Lung (tissue), 12 donors: ENCODE data around the gene CARD14. TPM values are rescaled to one million over a fixed set of nuclear protein-coding genes. Genes with fewer than 3 reads are reported as not detected.

Source experiments
- ATAC-seq: fragments of 200-7000 bp; cut with Tn5 transposase; one replicate; pipeline ENCODE4 v1.9.1; 2020; ENCODE audit warnings: moderate number of reproducible peaks; ENCODE audit not compliant: insufficient read depth, low FRiP score
- DNase-seq, 3 donors: peaks; one replicate each; pipeline ENCODE4 v3.0.0-alpha.2; 2013 to 2017
- H3K27ac ChIP-seq, 2 donors: one replicate each; pipeline ENCODE4 v1.5.1; 2013; ENCODE audit warnings: mild to moderate bottlenecking in 2 of 2, moderate library complexity in 2 of 2, control low read depth in 1 of 2, inconsistent platforms in 1 of 2, low read depth in 1 of 2, low read length in 1 of 2
- H3K27me3 ChIP-seq, 3 donors: one replicate each; pipeline ENCODE4 v1.5.1; 2013; ENCODE audit warnings: low read length in 2 of 3; ENCODE audit not compliant: control insufficient read depth in 3 of 3, insufficient read depth in 3 of 3
- H3K36me3 ChIP-seq, 4 donors: one replicate each; pipeline ENCODE4 v1.5.1; 2013; ENCODE audit warnings: low read length in 4 of 4, mild to moderate bottlenecking in 1 of 4, moderate library complexity in 1 of 4; ENCODE audit not compliant: control insufficient read depth in 4 of 4, insufficient read depth in 4 of 4
- H3K4me1 ChIP-seq, 5 donors: one replicate each; pipeline ENCODE4 v1.5.1; 2013; ENCODE audit warnings: low read length in 5 of 5, mild to moderate bottlenecking in 2 of 5, moderate library complexity in 1 of 5; ENCODE audit not compliant: control insufficient read depth in 5 of 5, insufficient read depth in 5 of 5
- H3K4me3 ChIP-seq: one replicate; pipeline ENCODE4 v1.5.1; 2013; ENCODE audit warnings: mild to moderate bottlenecking, control low read depth, moderate library complexity
- H3K9ac ChIP-seq, 2 donors: one replicate each; pipeline ENCODE4 v1.5.1; 2013; ENCODE audit warnings: low read length in 2 of 2, control low read depth in 1 of 2; ENCODE audit not compliant: insufficient read depth in 1 of 2
- H3K9me3 ChIP-seq, 4 donors: one replicate each; pipeline ENCODE4 v1.5.1; 2013; ENCODE audit warnings: low read length in 3 of 4, mild to moderate bottlenecking in 1 of 4, moderate library complexity in 1 of 4; ENCODE audit not compliant: control insufficient read depth in 4 of 4, insufficient read depth in 3 of 4
- CTCF ChIP-seq: IDR thresholded peaks from 2 replicates; pipeline ENCODE4 v1.5.1; 2012; ENCODE audit warnings: mild to moderate bottlenecking; ENCODE audit errors: control extremely low read depth, extremely low read depth
- WGBS, 2 donors: extraction: QIAGEN DNeasy Blood & Tissue Kit; methylation state at CpG; one replicate each; pipeline ENCODE4 v1.1.7; 2013; 5-methylcytosine and 5-hydroxymethylcytosine counted together
- polyA plus RNA-seq, 2 donors: library from polyadenylated mRNA; stranded (reverse); fragments of 200-250 nt; gene quantifications; one replicate each; pipeline ENCODE4 v1.2.1, GENCODE V29; 2013
- total RNA-seq, 2 donors: library from RNA; depleted of rRNA in 1 of 2; stranded (reverse); fragments of >200 nt in 1 of 2; gene quantifications; one replicate each; pipeline ENCODE4 v1.2.1, GENCODE V29; 2014 to 2021
- donor health status: control.
- donor health status: control.
- donor health status: Bipolar disorder and iron deficiency.
- donor health status: healthy.
- donor health status: DM: yes; HTN: yes; CAD: no.

Gene CARD14
- total and polyA plus RNA-seq, 4 donors = 0.50 to 1.8 (median 1.2) TPM

- ATAC-seq (no peak), DNase-seq (no peak)
- WGBS, 2 donors = 94 to 95% methylated on average over 22 to 23 of the region's 23 CpGs
- Histone ChIP-seq H3K9ac (no peak overlapping the region), H3K9me3 (no peaks in the 10 kb centered on the region), H3K4me1 (no peaks in the 10 kb centered on the region), H3K36me3 (peaks cover 2 to 39% (median 20%) of the 10 kb centered on the region in 4 donors), H3K27me3 (no peaks in the 10 kb centered on the region), H3K4me3 (no peak overlapping the region), H3K27ac (no peak overlapping the region)
- TF ChIP-seq CTCF = no peak
Measured at GRCh38 chr17:80248001-80248893, 78.4 kb downstream of the CARD14 start.

GRCh38 chr17:80248894-80249710, 79.3 kb downstream of the CARD14 start:
- ATAC-seq = no peak
- H3K4me1 ChIP-seq = no peaks in the 10 kb centered on the region
- DNase-seq = no peak
- peaks cover 2 to 34% (median 20%) of the 10 kb centered on the region in 4 donors for H3K36me3 ChIP-seq
- no peak overlapping the region for H3K4me3 ChIP-seq
- TF ChIP-seq CTCF = no peak
- no peak overlapping the region for H3K9ac ChIP-seq
- H3K27ac ChIP-seq = no peak overlapping the region
- no peaks in the 10 kb centered on the region for H3K9me3 ChIP-seq
- WGBS, 2 donors = 92 to 94% methylated on average over 26 of the region's 26 CpGs
- no peaks in the 10 kb centered on the region for H3K27me3 ChIP-seq

GRCh38 chr17:80251966-80252365, 82.1 kb downstream of the CARD14 start:
- H3K4me1 ChIP-seq = peaks cover 0 to 3% (median 0%) of the 10 kb centered on the region in 5 donors
- H3K27ac ChIP-seq = no peak overlapping the region
- DNase-seq (no peak), ATAC-seq (no peak)
- H3K9me3 ChIP-seq = no peaks in the 10 kb centered on the region
- H3K9ac ChIP-seq = no peak overlapping the region
- H3K4me3 ChIP-seq = no peak overlapping the region
- TF ChIP-seq CTCF = no peak
- H3K36me3 ChIP-seq = peaks cover 0 to 18% (median 11%) of the 10 kb centered on the region in 4 donors
- H3K27me3 ChIP-seq = no peaks in the 10 kb centered on the region
- WGBS, 2 donors = 90 to 92% methylated on average over 11 of the region's 11 CpGs
